ENCODE results near the gene MSL1. TPM values are rescaled to one million over a fixed set of nuclear protein-coding genes. Genes with fewer than 3 reads are reported as not detected.

Gene MSL1
- total RNA-seq, 1 experiment from 2014 or later = 59.8 TPM

DNA sequence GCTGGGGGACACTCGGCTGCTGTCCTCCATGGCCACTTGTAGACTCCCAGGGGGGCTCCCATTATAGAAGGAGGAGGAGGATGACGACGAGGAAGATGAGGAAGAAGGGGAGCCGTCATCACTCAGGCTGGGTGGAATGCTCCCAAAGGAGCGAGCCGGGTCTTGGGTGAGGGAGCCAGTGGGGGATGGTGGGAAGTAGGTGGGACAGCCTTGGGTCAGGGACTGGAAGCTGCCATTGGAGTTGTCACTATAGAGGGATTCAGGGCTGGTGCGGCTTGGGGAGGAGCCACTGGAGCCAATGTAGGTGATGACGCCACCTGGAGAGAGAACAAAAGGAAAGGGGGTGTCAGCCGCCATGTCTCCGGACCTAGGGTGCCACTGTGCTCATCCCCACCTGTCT lies 24.7 kb upstream of the MSL1 start:
- Mint-ChIP-seq H3K9me3 (ENCODE audit: unreplicated experiment) (no peaks in the 10 kb centered on the region), H3K4me1 (ENCODE audit: insufficient read depth, unreplicated experiment) (peaks cover 31% of the 10 kb centered on the region), H3K4me3 (ENCODE audit: unreplicated experiment) (no peak overlapping the region), H3K27me3 (ENCODE audit: insufficient read depth, unreplicated experiment) (no peaks in the 10 kb centered on the region), H3K27ac (ENCODE audit: low read depth, unreplicated experiment) (no peak overlapping the region), H3K36me3 (ENCODE audit: insufficient read depth, unreplicated experiment) (peaks cover 64% of the 10 kb centered on the region)
- TF ChIP-seq, protein P1, sequence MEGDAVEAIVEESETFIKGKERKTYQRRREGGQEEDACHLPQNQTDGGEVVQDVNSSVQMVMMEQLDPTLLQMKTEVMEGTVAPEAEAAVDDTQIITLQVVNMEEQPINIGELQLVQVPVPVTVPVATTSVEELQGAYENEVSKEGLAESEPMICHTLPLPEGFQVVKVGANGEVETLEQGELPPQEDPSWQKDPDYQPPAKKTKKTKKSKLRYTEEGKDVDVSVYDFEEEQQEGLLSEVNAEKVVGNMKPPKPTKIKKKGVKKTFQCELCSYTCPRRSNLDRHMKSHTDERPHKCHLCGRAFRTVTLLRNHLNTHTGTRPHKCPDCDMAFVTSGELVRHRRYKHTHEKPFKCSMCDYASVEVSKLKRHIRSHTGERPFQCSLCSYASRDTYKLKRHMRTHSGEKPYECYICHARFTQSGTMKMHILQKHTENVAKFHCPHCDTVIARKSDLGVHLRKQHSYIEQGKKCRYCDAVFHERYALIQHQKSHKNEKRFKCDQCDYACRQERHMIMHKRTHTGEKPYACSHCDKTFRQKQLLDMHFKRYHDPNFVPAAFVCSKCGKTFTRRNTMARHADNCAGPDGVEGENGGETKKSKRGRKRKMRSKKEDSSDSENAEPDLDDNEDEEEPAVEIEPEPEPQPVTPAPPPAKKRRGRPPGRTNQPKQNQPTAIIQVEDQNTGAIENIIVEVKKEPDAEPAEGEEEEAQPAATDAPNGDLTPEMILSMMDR (IDR thresholded peaks at IDR 0.05; ENCODE audit: unreplicated experiment) = no peak
- ChIA-PET POLR2A (interaction anchor here (0.6 to 7.5 kb wide), 9 partner anchors 12 to 1417 kb away, joined by 3 to 340 read pairs (median 82); partner anchors contain the start of genes CASC3, MSL1 and THRA), CTCF (interaction anchor here (0.6 to 8.0 kb wide), 7 partner anchors 11 to 547 kb away, joined by 3 to 86 read pairs (median 4); partner anchors contain the start of gene MED24)
- intact Hi-C loops (cut with micrococcal nuclease) = no loop called here
- no TSS peak for BruUV-seq (replicated peaks)
- no peak for DNase-seq (ENCODE audit: unreplicated experiment)

DNA sequence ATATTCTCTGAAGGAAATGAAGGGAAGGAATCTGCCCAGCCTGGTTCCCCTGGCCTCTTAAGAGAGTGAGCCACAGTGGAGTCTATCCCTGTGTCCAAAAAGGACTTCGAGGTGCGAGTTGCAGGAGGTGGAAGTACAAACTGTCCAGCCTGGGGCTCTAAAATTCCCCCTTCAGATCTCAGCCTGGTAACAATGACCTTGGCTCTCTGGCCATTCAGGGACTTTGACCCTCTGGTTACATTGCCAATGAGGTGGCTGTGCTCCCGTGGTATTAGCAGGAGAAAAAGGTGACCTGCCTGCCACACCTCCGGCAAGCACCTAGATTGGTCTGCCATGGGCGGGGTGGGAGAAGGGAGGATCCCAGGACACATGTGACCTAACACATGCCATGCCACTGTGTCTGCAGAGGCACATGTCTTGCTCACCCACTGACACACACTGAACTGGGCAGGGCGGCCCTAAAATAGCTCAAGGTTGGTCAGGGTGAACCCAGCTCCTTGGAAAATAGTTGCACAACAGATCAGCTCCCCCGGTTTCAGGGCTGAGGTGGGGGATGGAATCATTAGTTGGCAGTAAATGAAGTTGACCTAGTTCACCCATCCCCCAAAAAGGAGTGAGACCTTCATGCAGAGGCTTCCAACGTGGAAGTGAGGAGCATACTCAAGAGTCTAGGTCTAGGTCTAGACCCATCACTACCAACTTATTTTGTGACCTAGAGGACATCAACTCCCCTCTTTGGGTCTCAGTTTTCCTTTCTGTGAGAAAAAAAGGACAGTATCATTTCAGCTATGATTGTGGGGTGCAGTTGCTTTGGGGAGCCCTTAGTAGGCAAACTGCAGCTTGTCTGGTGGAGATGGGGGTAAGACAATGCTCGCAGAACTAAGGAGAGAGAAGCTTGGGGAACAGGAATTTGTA lies 23.6 kb upstream of the MSL1 start:
- intact Hi-C loops (cut with micrococcal nuclease) = no loop called here
- Mint-ChIP-seq H3K27ac (ENCODE audit: low read depth, unreplicated experiment) (peak overlapping the region; percentile 94), H3K27me3 (ENCODE audit: insufficient read depth, unreplicated experiment) (no peaks in the 10 kb centered on the region), H3K4me3 (ENCODE audit: unreplicated experiment) (peak overlapping the region; percentile 95), H3K4me1 (ENCODE audit: insufficient read depth, unreplicated experiment) (peaks cover 31% of the 10 kb centered on the region), H3K36me3 (ENCODE audit: insufficient read depth, unreplicated experiment) (peaks cover 53% of the 10 kb centered on the region), H3K9me3 (ENCODE audit: unreplicated experiment) (no peaks in the 10 kb centered on the region)
- no TSS peak for BruUV-seq (replicated peaks)
- DNase-seq (ENCODE audit: unreplicated experiment) = peak; percentile 87
- CTCF ChIA-PET = interaction anchor here (0.5 to 8.0 kb wide), 14 partner anchors 8 to 705 kb away, joined by 3 to 86 read pairs (median 3); partner anchors contain the start of gene MED24
- TF ChIP-seq, protein P1 (IDR thresholded peaks at IDR 0.05; ENCODE audit: unreplicated experiment) = no peak
- POLR2A ChIA-PET = interaction anchor here (0.6 to 7.5 kb wide), 31 partner anchors 8 to 856 kb away, joined by 3 to 340 read pairs (median 12); partner anchors contain the start of genes CASC3, CSF3, MED24 and MSL1

DNA sequence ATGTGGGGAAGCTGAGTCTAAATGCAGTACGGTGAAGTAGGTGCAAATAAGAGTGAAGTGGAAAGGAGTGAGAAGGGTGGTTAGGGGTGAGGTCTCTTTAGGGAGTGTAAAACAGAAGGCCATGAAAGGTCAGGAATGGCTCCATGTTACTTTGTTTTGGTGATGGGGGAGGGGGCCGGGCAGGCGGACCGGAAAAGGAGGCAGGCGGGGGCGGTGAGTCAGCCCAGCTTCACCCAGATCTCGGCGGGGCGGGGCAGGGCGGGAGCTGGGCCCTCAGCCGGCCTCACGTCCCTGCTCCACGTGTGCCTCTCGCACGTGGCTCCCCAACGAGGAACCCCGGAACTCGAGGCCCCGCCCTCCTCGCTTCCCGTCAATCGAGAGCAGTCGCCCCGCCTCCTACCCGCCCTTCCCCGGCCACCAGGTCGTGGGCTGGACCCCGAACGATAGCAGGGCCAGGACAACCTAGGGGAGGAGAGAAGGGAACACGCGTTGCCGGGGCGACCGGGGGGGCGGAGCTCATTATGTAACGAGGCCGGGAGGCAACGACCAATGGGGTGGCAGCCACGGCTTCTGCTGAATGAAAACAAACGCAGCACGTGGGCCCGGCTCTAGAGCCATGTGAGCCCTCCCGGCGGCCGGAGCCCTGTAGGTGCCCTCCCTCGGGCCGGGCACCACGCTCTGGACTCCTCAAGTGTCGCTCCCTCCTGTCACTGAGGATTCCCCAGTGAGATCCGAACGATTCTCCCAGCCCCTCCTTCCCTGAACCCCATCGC lies 22.7 kb upstream of the MSL1 start:
- intact Hi-C loops (cut with micrococcal nuclease) = no loop called here
- Mint-ChIP-seq H3K36me3 (ENCODE audit: insufficient read depth, unreplicated experiment) (peaks cover 45% of the 10 kb centered on the region), H3K4me1 (ENCODE audit: insufficient read depth, unreplicated experiment) (peaks cover 31% of the 10 kb centered on the region), H3K27me3 (ENCODE audit: insufficient read depth, unreplicated experiment) (no peaks in the 10 kb centered on the region), H3K4me3 (ENCODE audit: unreplicated experiment) (peak overlapping the region; percentile 95), H3K27ac (ENCODE audit: low read depth, unreplicated experiment) (peak overlapping the region; percentile 94), H3K9me3 (ENCODE audit: unreplicated experiment) (no peaks in the 10 kb centered on the region)
- TF ChIP-seq, protein P1 (IDR thresholded peaks at IDR 0.05; ENCODE audit: unreplicated experiment) = no peak
- DNase-seq (ENCODE audit: unreplicated experiment) = peak; percentile 100
- ChIA-PET POLR2A (interaction anchor here (0.6 to 7.5 kb wide), 38 partner anchors 8 to 1420 kb away, joined by 3 to 340 read pairs (median 7); partner anchors contain the start of genes CASC3, CSF3, KRT15 and MED24), CTCF (interaction anchor here (0.6 to 8.0 kb wide), 11 partner anchors 8 to 706 kb away, joined by 3 to 86 read pairs (median 3); no protein-coding TSS in a partner anchor)
- BruUV-seq (replicated peaks) = no TSS peak

Measured in MCF 10A (cell line).